ENCODE results near the gene SIRPA. TPM values are rescaled to one million over a fixed set of nuclear protein-coding genes. Genes with fewer than 3 reads are reported as not detected.

SIRPA gene
- total and polyA plus RNA-seq, 2 of the 8 experiments (the other 6 are each of a cell fraction or from before 2014, with no cell fraction given) = 3.9 to 4.3 TPM

DNA sequence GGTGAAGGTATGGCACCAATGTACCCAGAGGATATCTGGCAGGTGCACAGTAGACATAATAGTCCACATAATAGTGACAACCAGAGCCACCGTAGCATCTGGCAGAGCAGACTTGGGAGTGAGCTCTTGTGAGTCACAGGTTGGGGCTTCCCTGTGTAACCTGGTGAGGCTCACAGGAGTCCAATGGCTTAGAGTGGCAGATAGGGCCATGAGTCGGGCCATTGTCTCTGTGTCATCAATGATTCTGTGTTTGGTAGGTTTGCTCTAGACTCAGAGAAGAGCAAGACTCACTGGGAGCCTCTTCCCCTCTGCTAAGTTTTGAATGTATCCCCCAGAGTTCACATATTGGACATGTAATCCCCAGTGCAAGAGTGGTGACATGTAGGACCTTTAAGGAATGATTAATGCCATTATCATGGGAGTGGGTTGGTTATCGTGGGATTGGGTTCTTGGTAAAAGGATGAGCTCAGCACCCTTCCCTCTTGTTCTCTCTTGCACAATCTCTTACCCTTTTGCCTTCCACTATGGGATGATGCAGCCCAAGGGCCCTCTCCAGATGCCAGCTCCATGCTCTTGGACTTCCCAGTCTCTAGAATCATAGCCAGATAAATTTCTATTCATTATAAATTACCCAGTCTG, 22.6 kb upstream of the SIRPA start:
- POLR2A ChIA-PET (ENCODE audit: partially characterized antibody) = no interaction called here

More for the DNA sequence above, 22.6 kb upstream of the SIRPA start:
- Histone ChIP-seq H3K79me2 (ENCODE audit: control insufficient read depth in 1 of 2, insufficient read depth in 2 of 2, low read length in 2 of 2) (no peaks in the 10 kb centered on the region), H4K20me1 (replicated peaks in 1 of 2; ENCODE audit: control insufficient read depth in 1 of 2, insufficient read depth in 2 of 2, low read length in 2 of 2) (no peaks in the 10 kb centered on the region), H3K9me3 (ENCODE audit: insufficient read depth in 2 of 2, low read depth in 1 of 2, low read length in 1 of 2) (no peaks in the 10 kb centered on the region), H2BK5ac (ENCODE audit: low read depth, low read length) (no peak overlapping the region), H3K56ac (replicated peaks; ENCODE audit: insufficient read length, low read depth, low read length) (no peak overlapping the region), H3K36me3 (ENCODE audit: control insufficient read depth in 2 of 4, insufficient read depth in 4 of 4, low read length in 3 of 4) (no peaks in the 10 kb centered on the region), H3K18ac (ENCODE audit: extremely low read depth, low read length) (no peak overlapping the region), H3K9ac (replicated peaks in 1 of 4; ENCODE audit: extremely low read depth in 1 of 4, low read depth in 3 of 4, low read length in 3 of 4) (no peak overlapping the region), H3K79me1 (ENCODE audit: low read depth, low read length) (no peaks in the 10 kb centered on the region; the same call in 1 of the 2 replicates), H3K4me1 (replicated peaks in 1 of 4; ENCODE audit: control insufficient read depth in 3 of 4, insufficient read depth in 4 of 4, low read length in 3 of 4) (no peaks in the 10 kb centered on the region; a peak in 1 of 7 replicates), H3K23me2 (ENCODE audit: low read depth, low read length) (peaks cover 2% of the 10 kb centered on the region; the same call in 1 of the 2 replicates), H3K14ac (ENCODE audit: insufficient read length) (no peak overlapping the region), H4K8ac (ENCODE audit: extremely low read depth, insufficient read depth, low read length) (no peak overlapping the region), H2BK15ac (ENCODE audit: low read length) (no peak overlapping the region), H2BK120ac (replicated peaks; ENCODE audit: low read depth, low read length) (no peak overlapping the region), H3K4me2 (ENCODE audit: insufficient read depth in 1 of 2, low read depth in 2 of 2, low read length in 2 of 2) (no peak overlapping the region), H4K5ac (ENCODE audit: insufficient read length, low read depth, low read length) (no peak overlapping the region), H2AFZ (ENCODE audit: low read length) (no peak overlapping the region), H3K4ac (replicated peaks; ENCODE audit: insufficient read length, low read depth, low read length) (no peak overlapping the region), H3K27me3 (replicated peaks in 1 of 4; ENCODE audit: control insufficient read depth in 3 of 4, extremely low read depth in 1 of 4, insufficient read depth in 3 of 4, low read length in 3 of 4) (no peaks in the 10 kb centered on the region), H4K91ac (replicated peaks; ENCODE audit: insufficient read length, low read length) (no peak overlapping the region), H2BK12ac (ENCODE audit: low read depth, low read length) (no peak overlapping the region), H3K27ac (ENCODE audit: low read depth, low read length) (no peak overlapping the region), H3K4me3 (ENCODE audit: extremely low read depth in 1 of 4, insufficient read depth in 2 of 4, low read depth in 3 of 4, low read length in 4 of 4) (no peak overlapping the region), H2BK20ac (ENCODE audit: low read length) (no peak overlapping the region), H3K23ac (ENCODE audit: insufficient read length) (no peak overlapping the region), H2AK5ac (ENCODE audit: low read depth, low read length) (no peak overlapping the region)
- DNase-seq (ENCODE audit: low read depth in 1 of 2, low spot score in 2 of 2) (no peak), FAIRE-seq (no peak)
- 93% methylated on average over 3 of the region's 3 CpGs; no CpG with 5 or more reads in 1 of the 2 experiments for WGBS, 2 experiments (ENCODE audit: extremely low coverage in 1 of 2, insufficient coverage in 1 of 2, insufficient read length in 1 of 2, insufficient replicate concordance in 2 of 2, low coverage in 1 of 2, low lambda C conversion rate in 2 of 2, missing lambda C conversion rate in 1 of 2)
- no peak for TF ChIP-seq SRF (IDR thresholded peaks at IDR 0.05; ENCODE audit: low read depth, low read length)
- TF ChIP-seq RAD21 (IDR thresholded peaks at IDR 0.05 in 1 of 2, conservative IDR thresholded peaks at IDR 0.05 in 1 of 2; ENCODE audit: low read depth in 2 of 2, low read length in 2 of 2) = no peak
- TF ChIP-seq CHD2 (IDR thresholded peaks at IDR 0.05; ENCODE audit: low read length) = no peak
- no peak for TF ChIP-seq CHD1 (IDR thresholded peaks at IDR 0.05; ENCODE audit: low read depth, low read length)
- CTCF ChIA-PET (ENCODE audit: partially characterized antibody) = interaction anchor here (0.9 to 1.3 kb wide), 3 partner anchors 20 to 96 kb away, joined by 3 read pairs; no protein-coding TSS in a partner anchor
